Thymus (tissue), 14 donors: ENCODE results near the gene LRRC30. TPM values are rescaled to one million over a fixed set of nuclear protein-coding genes. Genes with fewer than 3 reads are reported as not detected.

Experiments used
- DNase-seq, 9 donors: peaks; one replicate each; pipeline ENCODE4 v3.0.0-alpha.2; 2013; ENCODE audit warnings: low spot score in 9 of 9, low read depth in 6 of 9, missing footprints in 1 of 9
- H3K27ac ChIP-seq, 2 donors: one replicate each; pipeline ENCODE4 v1.5.1; 2013; ENCODE audit warnings: control low read depth in 1 of 2, low read depth in 1 of 2, low read length in 1 of 2, mild to moderate bottlenecking in 1 of 2, moderate library complexity in 1 of 2
- H3K27me3 ChIP-seq, 2 donors: one replicate each; pipeline ENCODE4 v1.5.1; 2013; ENCODE audit warnings: low read length in 1 of 2; ENCODE audit not compliant: control insufficient read depth in 2 of 2, insufficient read depth in 1 of 2
- H3K36me3 ChIP-seq, 2 donors: one replicate each; pipeline ENCODE4 v1.5.1; 2013; ENCODE audit warnings: low read length in 1 of 2, mild to moderate bottlenecking in 1 of 2, moderate library complexity in 1 of 2; ENCODE audit not compliant: control insufficient read depth in 2 of 2, insufficient read depth in 2 of 2
- H3K4me1 ChIP-seq, 2 donors: one replicate each; pipeline ENCODE4 v1.5.1; 2013; ENCODE audit warnings: low read length in 2 of 2; ENCODE audit not compliant: control insufficient read depth in 2 of 2, insufficient read depth in 2 of 2
- H3K4me3 ChIP-seq, 2 donors: one replicate each; pipeline ENCODE4 v1.5.1; 2013; ENCODE audit warnings: low read length in 2 of 2, control low read depth in 1 of 2, mild to moderate bottlenecking in 1 of 2
- H3K9me3 ChIP-seq, 2 donors: one replicate each; pipeline ENCODE4 v1.5.1; 2013; ENCODE audit warnings: low read length in 1 of 2, mild to moderate bottlenecking in 1 of 2; ENCODE audit not compliant: control insufficient read depth in 2 of 2, insufficient read depth in 1 of 2
- WGBS: extraction: QIAGEN DNeasy Blood & Tissue Kit; methylation state at CpG from one replicate; pipeline ENCODE4 v1.1.7; 2013; 5-methylcytosine and 5-hydroxymethylcytosine counted together
- long read RNA-seq, 10 donors: transcript quantifications; one replicate each; lab custom pipeline, GENCODE V29; 2026
- polyA plus RNA-seq: library from polyadenylated mRNA; stranded (reverse); fragments of 200-250 nt; gene quantifications from one replicate; pipeline ENCODE4 v1.2.3, GENCODE V29; 2013
- total RNA-seq: library from RNA; stranded (reverse); fragments of 120-200 nt; gene quantifications from one replicate; pipeline ENCODE4 v1.2.4, GENCODE V29; 2013
- donor health status: healthy.

LRRC30 gene
- total RNA-seq (0.14 TPM), polyA plus RNA-seq (0.05 TPM)
- long read RNA-seq, donor 1: 0 reads
- long read RNA-seq, donor 2: 0 reads
- long read RNA-seq, donor 3: 0 reads
- long read RNA-seq, donor 4: 0 reads
- long read RNA-seq, donor 5: 0 reads
- long read RNA-seq, donor 6: 0 reads
- long read RNA-seq, donor 7: 0 reads
- long read RNA-seq, donor 8: 0 reads
- long read RNA-seq, donor 9: 0 reads
- long read RNA-seq, donor 10: 0 reads

DNA sequence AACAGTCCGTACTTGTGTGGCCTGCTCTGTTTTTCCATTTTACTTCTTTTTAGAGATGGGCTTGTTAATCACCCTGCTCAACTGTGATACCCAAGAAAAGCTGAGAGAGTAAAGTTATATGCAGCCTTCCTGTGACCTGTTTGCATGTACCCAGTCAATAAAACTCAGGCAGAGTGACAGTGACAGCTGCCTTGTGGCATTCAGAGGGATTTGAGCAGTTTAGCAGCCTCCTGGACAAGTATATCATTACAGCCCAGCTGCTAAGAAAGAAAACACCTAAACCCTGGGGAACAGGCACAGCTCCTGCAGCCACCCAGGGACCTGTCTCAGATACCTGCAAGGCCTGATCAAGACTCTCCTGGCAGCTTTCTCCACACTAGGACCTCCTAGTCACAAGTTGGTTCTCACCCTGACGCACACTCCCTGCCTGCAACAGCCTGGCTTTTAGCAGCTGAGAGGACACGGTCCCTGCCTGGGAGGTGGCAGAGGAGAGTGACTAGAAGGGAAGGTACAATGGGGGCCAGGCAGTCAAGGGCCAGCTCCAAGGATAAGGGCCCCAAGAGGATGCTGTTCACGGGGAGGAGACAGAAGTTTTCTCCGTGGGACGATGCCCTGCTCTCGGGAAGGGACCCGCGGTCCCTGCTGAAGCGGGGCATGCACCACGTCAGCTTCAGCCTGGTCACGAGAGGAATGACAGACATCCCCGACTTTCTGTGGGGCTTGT is at the start of gene LRRC30:
Gene LRRC30 (plus strand): TSS at position 464 of the 724 bp plus-strand sequence. CDS start 50 bp downstream, at position 514.
- no peaks in the 10 kb centered on the region for H3K9me3 ChIP-seq
- DNase-seq: no peak
- H3K4me3 ChIP-seq: no peak within 1 kb of the TSS
- H3K36me3 ChIP-seq: no peaks in the 10 kb centered on the region
- no peaks in the 10 kb centered on the region for H3K4me1 ChIP-seq
- no peaks in the 10 kb centered on the region for H3K27me3 ChIP-seq
- WGBS: 96% methylated on average over 13 of the region's 13 CpGs
- no peak within 1 kb of the TSS for H3K27ac ChIP-seq

DNA sequence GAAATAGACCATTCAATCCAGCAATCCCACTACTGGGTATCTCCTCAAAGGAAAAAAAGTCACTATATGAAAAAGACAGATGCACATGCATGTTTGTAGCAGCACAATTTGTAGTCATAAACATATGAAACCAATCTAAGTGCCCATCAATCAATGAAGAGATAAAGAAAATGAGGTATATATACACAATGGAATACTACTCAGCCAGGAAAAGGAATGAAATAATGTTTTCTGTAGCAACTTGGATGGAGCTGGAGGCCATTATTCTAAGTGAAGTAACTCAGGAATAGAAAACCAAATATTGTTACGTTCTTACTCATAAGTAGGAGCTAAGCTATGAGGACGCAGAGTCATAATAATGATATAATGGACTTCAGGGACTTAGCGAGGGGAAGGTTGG is 45.2 kb upstream of the LRRC30 start:
- 97% methylated on average over 3 of the region's 3 CpGs for whole genome bisulfite sequencing
- Histone ChIP-seq H3K4me3 (no peak overlapping the region), H3K9me3 (no peaks in the 10 kb centered on the region), H3K27ac (no peak overlapping the region), H3K4me1 (no peaks in the 10 kb centered on the region), H3K27me3 (no peaks in the 10 kb centered on the region), H3K36me3 (no peaks in the 10 kb centered on the region)
- DNase-seq: no peak

DNA sequence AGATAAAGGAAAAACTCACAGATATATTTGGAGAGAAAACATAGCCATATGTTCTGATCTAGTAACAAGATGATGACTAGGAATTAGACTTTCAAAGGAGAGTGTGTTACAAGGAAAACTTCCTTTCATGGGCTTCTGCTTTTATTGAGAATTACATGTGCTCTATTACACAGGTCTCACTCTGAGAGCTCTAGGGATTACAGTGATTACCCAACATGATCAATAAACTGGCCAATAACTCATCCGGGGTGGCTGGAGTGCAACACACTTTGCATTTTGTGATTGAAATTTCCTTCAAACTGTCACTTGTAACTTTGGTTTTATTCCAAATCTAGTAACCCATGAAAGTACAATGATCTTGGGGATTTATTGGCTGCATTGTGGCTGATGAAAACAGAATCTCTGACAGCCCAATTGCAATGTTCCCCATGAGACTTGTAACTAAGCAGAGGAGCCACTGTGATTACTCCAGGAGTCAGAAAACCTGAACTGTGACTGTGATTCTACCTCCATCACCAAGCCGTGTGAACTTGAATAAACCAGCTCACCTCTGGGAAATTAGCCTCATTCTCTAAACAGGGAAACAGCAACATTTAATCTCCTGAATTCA is 40.2 kb upstream of the LRRC30 start:
- Histone ChIP-seq H3K4me1 (no peaks in the 10 kb centered on the region), H3K36me3 (no peaks in the 10 kb centered on the region), H3K4me3 (no peak overlapping the region), H3K27ac (no peak overlapping the region), H3K9me3 (no peaks in the 10 kb centered on the region), H3K27me3 (no peaks in the 10 kb centered on the region)
- WGBS: 88% methylated on average over 2 of the region's 2 CpGs
- DNase-seq: no peak

DNA sequence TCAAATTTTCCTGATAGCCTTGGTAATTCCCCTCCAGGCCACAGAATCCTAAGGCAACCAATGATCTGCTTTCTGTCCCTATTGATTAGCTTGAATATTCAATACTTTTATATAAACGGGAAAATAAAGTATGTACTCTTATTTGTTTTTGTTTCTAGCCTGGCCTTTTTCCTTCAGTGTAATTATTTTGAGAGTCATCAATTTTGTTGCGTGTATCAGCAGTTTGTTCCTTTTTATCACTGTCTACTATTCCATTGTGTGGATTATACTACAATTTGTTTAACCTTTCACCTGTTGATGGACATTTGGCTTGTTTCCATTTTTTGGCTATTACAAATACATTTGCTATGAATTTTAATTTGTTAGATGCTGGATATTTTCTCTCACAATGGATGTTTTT is 39.2 kb upstream of the LRRC30 start:
- no peak overlapping the region for H3K27ac ChIP-seq
- WGBS: 76% methylated on average over 2 of the region's 2 CpGs
- no peak for DNase-seq
- H3K9me3 ChIP-seq: no peaks in the 10 kb centered on the region
- H3K4me3 ChIP-seq: no peak overlapping the region
- H3K27me3 ChIP-seq: no peaks in the 10 kb centered on the region
- H3K36me3 ChIP-seq: no peaks in the 10 kb centered on the region
- H3K4me1 ChIP-seq: no peaks in the 10 kb centered on the region

DNA sequence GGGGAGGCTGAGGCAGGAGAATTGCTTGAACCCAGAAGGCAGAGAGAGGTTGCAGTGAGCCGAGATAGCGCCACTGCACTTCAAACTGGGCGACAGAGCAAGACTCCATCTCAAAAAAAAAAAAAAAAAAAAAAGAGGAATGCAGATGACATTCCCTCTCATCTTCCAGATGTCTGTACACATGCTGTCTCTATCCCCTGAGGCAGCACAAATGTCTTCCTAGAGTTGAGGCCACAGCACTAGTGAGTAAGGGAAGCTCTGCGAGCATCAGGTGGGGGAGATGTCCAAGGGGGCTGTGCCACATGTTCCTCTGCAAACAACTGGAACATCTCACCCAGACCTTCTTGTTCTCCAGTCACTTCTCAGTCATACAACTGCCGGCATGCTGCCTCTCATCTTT is 35.6 kb upstream of the LRRC30 start:
- no peaks in the 10 kb centered on the region for H3K36me3 ChIP-seq
- H3K9me3 ChIP-seq: no peaks in the 10 kb centered on the region
- H3K27ac ChIP-seq: no peak overlapping the region
- 95% methylated on average over 5 of the region's 5 CpGs for WGBS
- DNase-seq: no peak
- no peaks in the 10 kb centered on the region for H3K4me1 ChIP-seq
- H3K4me3 ChIP-seq: no peak overlapping the region
- H3K27me3 ChIP-seq: no peaks in the 10 kb centered on the region

DNA sequence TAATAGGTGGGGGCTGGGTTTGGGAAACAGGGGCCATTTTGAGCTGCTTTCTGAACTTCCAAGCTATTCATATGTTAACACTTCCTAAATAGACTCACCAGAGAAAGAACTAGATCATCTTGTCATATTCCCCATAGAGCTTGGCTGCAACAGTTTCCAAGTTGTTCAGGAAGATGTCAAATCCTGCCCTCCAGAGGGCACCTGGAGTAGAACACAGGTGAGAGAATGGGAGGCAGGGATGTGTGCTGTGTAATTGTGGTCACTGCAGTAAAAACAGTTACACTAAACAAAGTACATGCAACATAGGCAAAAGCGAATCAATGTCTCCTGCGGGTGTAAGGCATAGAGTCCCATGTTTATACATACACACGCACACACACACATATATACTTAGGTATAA is 34.5 kb upstream of the LRRC30 start:
- Histone ChIP-seq H3K36me3 (no peaks in the 10 kb centered on the region), H3K4me1 (no peaks in the 10 kb centered on the region), H3K27ac (no peak overlapping the region), H3K4me3 (no peak overlapping the region), H3K9me3 (no peaks in the 10 kb centered on the region), H3K27me3 (no peaks in the 10 kb centered on the region)
- no peak for DNase-seq
- 98% methylated on average over 3 of the region's 3 CpGs for WGBS

DNA sequence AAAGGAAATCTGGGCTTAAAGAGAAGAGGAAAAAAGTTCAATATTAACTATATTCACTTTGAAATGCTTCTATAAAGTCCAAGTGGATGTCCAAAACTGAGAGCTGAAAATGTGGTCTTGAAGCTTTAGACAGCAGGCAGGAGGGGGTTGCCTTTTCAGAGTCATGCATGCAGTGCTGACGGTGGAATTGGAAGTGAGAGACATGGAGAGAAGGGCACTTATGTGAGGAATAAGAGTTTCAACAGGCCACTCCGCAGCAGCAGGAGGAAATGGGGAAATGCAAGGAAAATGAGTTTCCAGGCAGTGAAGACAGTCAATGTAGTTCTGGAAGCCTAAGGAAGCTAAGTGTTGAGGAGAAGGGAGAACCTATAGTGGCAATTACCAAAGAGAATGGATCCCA is 33.0 kb upstream of the LRRC30 start:
- no peaks in the 10 kb centered on the region for H3K9me3 ChIP-seq
- WGBS: 97% methylated on average over 2 of the region's 2 CpGs
- no peaks in the 10 kb centered on the region for H3K27me3 ChIP-seq
- no peak overlapping the region for H3K27ac ChIP-seq
- H3K4me3 ChIP-seq: no peak overlapping the region
- no peaks in the 10 kb centered on the region for H3K36me3 ChIP-seq
- DNase-seq: no peak
- H3K4me1 ChIP-seq: no peaks in the 10 kb centered on the region

DNA sequence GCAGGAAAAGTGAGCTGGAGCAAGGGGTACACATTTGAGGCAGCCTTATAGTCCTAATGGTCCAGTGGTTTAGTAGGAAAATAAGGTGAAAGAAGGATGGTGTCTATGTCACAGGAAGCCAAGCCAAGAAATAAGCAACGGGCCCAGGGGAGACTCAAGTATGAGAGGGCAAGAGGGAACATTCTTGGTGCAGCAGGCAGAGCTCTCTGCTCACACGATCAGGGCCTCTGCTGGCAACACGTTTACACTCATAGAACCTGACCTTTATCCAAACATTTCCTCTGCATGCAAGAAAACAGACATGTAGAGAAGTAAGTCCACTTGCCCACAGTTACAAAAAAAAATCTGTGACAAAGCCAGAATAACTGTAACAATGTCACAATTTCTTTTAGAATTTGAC is 32.6 kb upstream of the LRRC30 start:
- no peak for DNase-seq
- Histone ChIP-seq H3K27me3 (no peaks in the 10 kb centered on the region), H3K36me3 (no peaks in the 10 kb centered on the region), H3K9me3 (no peaks in the 10 kb centered on the region), H3K4me1 (no peaks in the 10 kb centered on the region), H3K4me3 (no peak overlapping the region), H3K27ac (no peak overlapping the region)
- WGBS: 90% methylated on average over 3 of the region's 3 CpGs

DNA sequence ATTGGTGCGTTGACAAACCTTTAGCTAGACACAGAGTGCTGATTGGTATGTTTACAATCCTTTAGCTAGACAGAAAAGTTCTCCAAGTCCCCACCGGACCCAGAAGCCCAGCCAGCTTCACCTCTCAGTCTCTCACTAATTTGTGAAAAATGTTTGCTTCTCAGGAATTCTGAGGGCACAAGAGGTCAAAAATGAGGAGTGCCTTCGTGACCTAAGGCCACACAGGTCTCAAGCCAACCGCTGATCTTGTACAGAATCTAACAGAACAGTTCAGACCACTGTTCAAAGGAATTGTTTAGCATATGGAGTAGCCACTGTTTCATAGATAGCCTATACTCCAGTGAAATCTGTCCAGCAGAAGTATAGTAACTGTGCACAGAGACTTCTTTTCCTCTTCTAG is 29.8 kb upstream of the LRRC30 start:
- Histone ChIP-seq H3K9me3 (no peaks in the 10 kb centered on the region), H3K4me1 (no peaks in the 10 kb centered on the region), H3K27ac (no peak overlapping the region), H3K36me3 (no peaks in the 10 kb centered on the region), H3K27me3 (no peaks in the 10 kb centered on the region), H3K4me3 (no peak overlapping the region)
- 95% methylated on average over 4 of the region's 4 CpGs for WGBS
- DNase-seq: no peak
